Vagina (tissue), 2 donors: ENCODE data around the gene DOK6. TPM values are rescaled to one million over a fixed set of nuclear protein-coding genes. Genes with fewer than 3 reads are reported as not detected.
"Not testable (repeated sequence)": the region's sequence is repeated elsewhere in the genome, so short reads cannot be mapped to it uniquely, and the experiment has no call there.

Source experiments
- DNase-seq, 2 donors: peaks; one replicate each; pipeline ENCODE4 v3.0.0-alpha.2; 2017; ENCODE audit errors: extremely low spot score in 2 of 2
- H3K27ac ChIP-seq: fragments of 200-600 bp; sonication (generic); one replicate; pipeline ENCODE4 v1.5.1; 2019
- H3K27me3 ChIP-seq: fragments of 200-600 bp; sonication (generic); one replicate; pipeline ENCODE4 v1.5.1; 2019
- H3K36me3 ChIP-seq, 2 donors: fragments of 200-600 bp; sonication (generic); one replicate each; pipeline ENCODE4 v1.5.1; 2017 to 2019
- H3K4me1 ChIP-seq: fragments of 200-600 bp; sonication (generic); one replicate; pipeline ENCODE4 v1.5.1; 2019
- H3K4me3 ChIP-seq, 2 donors: fragments of 200-600 bp; sonication (generic); 1 replicate in 1 of 2; 2 replicates in 1 of 2; pipeline ENCODE4 v1.5.1; 2016 to 2019
- H3K9me3 ChIP-seq: fragments of 200-600 bp; sonication (generic); one replicate; pipeline ENCODE4 v1.5.1; 2019
- POLR2A ChIP-seq, 2 donors: fragments of 450-650 bp; IDR thresholded peaks; one replicate each; pipeline ENCODE4 v1.6.1; 2017; ENCODE audit warnings: antibody characterized with exemption in 2 of 2, mild to moderate bottlenecking in 2 of 2, moderate library complexity in 2 of 2
- POLR2AphosphoS5 ChIP-seq, 2 donors: sonication (generic); formaldehyde crosslinking; IDR thresholded peaks; one replicate each; pipeline ENCODE4 v1.9.0; 2017; ENCODE audit warnings: antibody characterized with exemption in 2 of 2, mild to moderate bottlenecking in 2 of 2, low read depth in 1 of 2; ENCODE audit not compliant: insufficient read depth in 1 of 2
- intact Hi-C: fragments of 100-400 bp; cut with DNase I; formaldehyde crosslinking; loops from one replicate; pipeline ENCODE4 v1.15.1; 2023
- total RNA-seq: library from RNA; depleted of rRNA; stranded (reverse); fragments of >200 nt; gene quantifications from one replicate; pipeline ENCODE4 v1.2.3, GENCODE V29; 2016
- TF ChIP-seq, protein P1 (sequence below), 3 experiments: fragments of 450-650 bp in 2 of 3; fragments of 200-600 bp in 1 of 3; sonication (generic) in 1 of 3; IDR thresholded peaks; one replicate each; pipeline ENCODE4 v1.5.1; 2017 to 2019; ENCODE audit warnings: antibody characterized with exemption in 3 of 3, mild to moderate bottlenecking in 2 of 3, moderate library complexity in 2 of 3

The DOK6 gene
- total RNA-seq, 1 donor from 2014 or later: 1.2 TPM

DNA sequence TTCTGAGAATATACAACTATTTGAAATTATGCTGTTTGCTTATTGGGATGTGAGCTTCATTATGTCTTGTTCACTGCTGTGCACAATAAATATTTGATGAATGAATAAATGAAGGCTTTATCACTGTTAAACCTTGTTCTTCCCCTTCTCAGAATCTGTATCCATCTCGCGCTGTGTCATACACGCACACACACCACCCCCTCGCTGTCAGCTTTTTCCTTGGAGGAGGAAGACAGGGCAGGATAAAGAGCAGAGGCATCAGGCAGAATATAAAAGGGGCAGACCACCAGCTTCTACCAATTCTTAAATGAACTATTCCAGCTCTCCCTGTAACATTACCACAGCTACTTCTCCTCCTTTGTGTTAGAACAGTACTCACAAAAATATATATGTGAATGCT is 472.0 kb downstream of the DOK6 start:
- DNase-seq: no peak
- H3K4me1 ChIP-seq: no peaks in the 10 kb centered on the region
- H3K27me3 ChIP-seq: no peaks in the 10 kb centered on the region
- no peak overlapping the region for H3K4me3 ChIP-seq
- intact Hi-C loops: no loop called here
- TF ChIP-seq POLR2AphosphoS5 (IDR thresholded peaks at IDR 0.05; ENCODE audit: insufficient read depth in 1 of 2, low read depth in 1 of 2) (no peak), POLR2A (IDR thresholded peaks at IDR 0.05) (no peak)
- TF ChIP-seq, protein P1, sequence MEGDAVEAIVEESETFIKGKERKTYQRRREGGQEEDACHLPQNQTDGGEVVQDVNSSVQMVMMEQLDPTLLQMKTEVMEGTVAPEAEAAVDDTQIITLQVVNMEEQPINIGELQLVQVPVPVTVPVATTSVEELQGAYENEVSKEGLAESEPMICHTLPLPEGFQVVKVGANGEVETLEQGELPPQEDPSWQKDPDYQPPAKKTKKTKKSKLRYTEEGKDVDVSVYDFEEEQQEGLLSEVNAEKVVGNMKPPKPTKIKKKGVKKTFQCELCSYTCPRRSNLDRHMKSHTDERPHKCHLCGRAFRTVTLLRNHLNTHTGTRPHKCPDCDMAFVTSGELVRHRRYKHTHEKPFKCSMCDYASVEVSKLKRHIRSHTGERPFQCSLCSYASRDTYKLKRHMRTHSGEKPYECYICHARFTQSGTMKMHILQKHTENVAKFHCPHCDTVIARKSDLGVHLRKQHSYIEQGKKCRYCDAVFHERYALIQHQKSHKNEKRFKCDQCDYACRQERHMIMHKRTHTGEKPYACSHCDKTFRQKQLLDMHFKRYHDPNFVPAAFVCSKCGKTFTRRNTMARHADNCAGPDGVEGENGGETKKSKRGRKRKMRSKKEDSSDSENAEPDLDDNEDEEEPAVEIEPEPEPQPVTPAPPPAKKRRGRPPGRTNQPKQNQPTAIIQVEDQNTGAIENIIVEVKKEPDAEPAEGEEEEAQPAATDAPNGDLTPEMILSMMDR (IDR thresholded peaks at IDR 0.05): no peak
- no peaks in the 10 kb centered on the region for H3K36me3 ChIP-seq
- no peaks in the 10 kb centered on the region for H3K9me3 ChIP-seq
- no peak overlapping the region for H3K27ac ChIP-seq

DNA sequence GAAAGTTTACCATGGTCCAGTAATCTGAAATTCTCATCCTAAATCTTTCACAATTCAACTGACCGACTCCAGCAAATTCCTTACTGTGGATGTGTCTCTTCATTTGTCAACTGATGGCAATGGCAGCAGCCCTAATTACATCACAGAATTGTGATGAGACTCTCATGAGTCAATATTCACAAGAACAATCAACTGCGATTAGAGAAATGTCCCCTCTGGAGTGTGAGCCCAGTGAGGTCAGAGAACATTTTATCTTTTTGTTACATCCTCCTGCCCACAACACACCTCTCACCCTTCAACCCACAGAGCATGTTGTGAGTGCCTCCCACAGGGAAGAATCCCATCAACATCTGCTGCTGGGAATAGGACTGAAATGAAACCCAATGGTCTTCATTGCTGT is 473.4 kb downstream of the DOK6 start:
- Histone ChIP-seq H3K27ac (no peak overlapping the region), H3K27me3 (no peaks in the 10 kb centered on the region), H3K4me3 (no peak overlapping the region), H3K4me1 (no peaks in the 10 kb centered on the region), H3K36me3 (no peaks in the 10 kb centered on the region), H3K9me3 (no peaks in the 10 kb centered on the region)
- TF ChIP-seq POLR2A (IDR thresholded peaks at IDR 0.05): no peak
- TF ChIP-seq, protein P1 (IDR thresholded peaks at IDR 0.05): no peak
- TF ChIP-seq POLR2AphosphoS5 (IDR thresholded peaks at IDR 0.05; ENCODE audit: insufficient read depth in 1 of 2, low read depth in 1 of 2): no peak
- no peak for DNase-seq
- intact Hi-C loops: no loop called here

DNA sequence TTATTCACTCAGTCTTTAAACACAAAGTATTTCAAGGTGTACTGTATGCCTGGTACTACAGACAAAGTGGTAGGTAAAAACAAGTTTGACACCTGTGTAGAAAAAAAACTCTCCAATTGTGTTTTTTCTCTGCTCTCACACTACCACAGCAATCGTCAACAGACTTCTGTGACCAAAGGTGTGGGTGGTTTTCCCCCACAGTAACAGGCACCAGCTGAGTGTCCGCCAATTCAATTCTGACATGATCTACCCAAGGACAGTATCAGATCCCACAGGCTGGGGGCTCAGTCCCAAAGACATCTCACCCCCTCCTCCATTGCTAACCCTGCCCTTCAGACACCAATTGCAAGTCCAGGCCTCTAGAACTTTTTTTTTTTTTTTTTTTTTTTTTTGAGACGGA is 475.8 kb downstream of the DOK6 start:
- Histone ChIP-seq H3K36me3 (no peaks in the 10 kb centered on the region), H3K27me3 (no peaks in the 10 kb centered on the region), H3K27ac (no peak overlapping the region), H3K4me3 (no peak overlapping the region), H3K4me1 (no peaks in the 10 kb centered on the region), H3K9me3 (no peaks in the 10 kb centered on the region)
- intact Hi-C loops: no loop called here
- DNase-seq: no peak
- TF ChIP-seq, protein P1 (IDR thresholded peaks at IDR 0.05): no peak
- no peak for TF ChIP-seq POLR2A (IDR thresholded peaks at IDR 0.05)
- TF ChIP-seq POLR2AphosphoS5 (IDR thresholded peaks at IDR 0.05; ENCODE audit: insufficient read depth in 1 of 2, low read depth in 1 of 2): no peak

DNA sequence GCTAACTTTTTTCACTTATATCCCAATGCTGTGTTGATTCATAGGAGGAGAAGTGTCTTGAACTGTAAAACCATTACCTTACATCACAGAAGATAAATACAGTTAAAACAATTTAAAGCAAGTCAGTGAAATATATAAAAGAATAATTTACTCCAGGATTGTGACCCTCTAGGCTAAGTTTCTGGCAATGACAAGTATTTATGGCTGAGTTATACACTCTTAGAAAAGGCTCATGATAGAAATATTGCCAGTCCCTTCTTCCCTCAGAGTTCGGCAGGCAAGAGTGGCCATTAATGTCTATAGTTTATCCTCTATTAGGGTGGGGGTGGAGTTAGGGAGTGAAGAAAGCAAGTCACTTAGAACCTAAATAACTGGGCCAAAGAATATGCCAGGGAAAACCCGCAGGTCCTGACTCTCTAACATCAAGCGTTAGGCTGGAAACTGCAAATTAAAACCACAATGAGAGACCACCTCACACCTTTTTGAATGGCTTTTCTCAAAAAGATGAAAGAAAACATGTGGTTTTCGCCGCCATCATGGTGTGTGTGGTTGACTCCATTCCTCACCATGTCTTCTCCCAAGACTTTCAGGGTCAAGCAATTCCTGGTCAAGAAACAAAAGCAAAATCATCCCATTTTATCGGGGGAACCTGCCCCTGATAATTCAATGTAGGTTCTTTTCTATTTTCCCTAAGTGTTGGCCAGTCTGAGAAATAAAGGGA is 477.7 kb downstream of the DOK6 start:
- no peaks in the 10 kb centered on the region for H3K9me3 ChIP-seq
- no peak overlapping the region for H3K27ac ChIP-seq
- H3K27me3 ChIP-seq: no peaks in the 10 kb centered on the region
- no peaks in the 10 kb centered on the region for H3K4me1 ChIP-seq
- H3K4me3 ChIP-seq: no peak overlapping the region
- H3K36me3 ChIP-seq: no peaks in the 10 kb centered on the region
- TF ChIP-seq POLR2AphosphoS5 (IDR thresholded peaks at IDR 0.05; ENCODE audit: insufficient read depth in 1 of 2, low read depth in 1 of 2): no peak
- TF ChIP-seq, protein P1 (IDR thresholded peaks at IDR 0.05): no peak
- TF ChIP-seq POLR2A (IDR thresholded peaks at IDR 0.05): no peak
- intact Hi-C loops: no loop called here
- no peak for DNase-seq

DNA sequence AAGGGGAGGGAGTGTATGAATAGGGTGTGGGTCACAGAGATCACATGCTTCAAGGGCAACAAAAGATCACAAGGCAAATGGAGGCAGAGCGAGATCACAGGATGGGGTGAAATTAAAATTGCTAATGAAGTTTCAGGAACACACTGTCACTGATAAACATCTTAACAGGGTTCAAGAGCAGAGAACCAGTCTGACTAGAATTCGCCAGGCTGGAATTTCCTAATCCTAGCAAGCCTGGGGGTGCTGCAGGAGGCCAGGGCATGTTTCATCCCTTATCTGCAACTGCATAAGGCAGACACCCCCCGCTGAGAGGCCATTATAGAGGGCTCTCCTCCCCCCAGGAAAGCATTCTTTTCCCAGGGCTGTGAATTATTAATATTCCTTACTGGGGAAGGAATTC is 478.4 kb downstream of the DOK6 start:
- H3K4me3 ChIP-seq, H3K9me3 ChIP-seq, H3K27me3 ChIP-seq, intact Hi-C loops, DNase-seq, H3K4me1 ChIP-seq, H3K36me3 ChIP-seq, H3K27ac ChIP-seq: not testable (repeated sequence)
